Adipocyte (in vitro differentiated cells): ENCODE measurements around the gene DSCAM.

Experiments used
- DNase-seq: peaks from one replicate; pipeline ENCODE4 v3.0.0-alpha.2; 2015; ENCODE audit warnings: low read depth
- H3K27me3 ChIP-seq: replicated peaks from 2 replicates; pipeline ENCODE4 v1.7.0; 2013; ENCODE audit warnings: mild to moderate bottlenecking, low read length, moderate library complexity; ENCODE audit not compliant: control insufficient read depth, insufficient read depth
- H3K36me3 ChIP-seq: 2 replicates; pipeline ENCODE4 v1.7.0; 2013; ENCODE audit warnings: low read length, mild to moderate bottlenecking, moderate library complexity; ENCODE audit not compliant: control insufficient read depth, insufficient read depth, severe bottlenecking
- H3K4me1 ChIP-seq: 2 replicates; pipeline ENCODE4 v1.7.0; 2013; ENCODE audit warnings: mild to moderate bottlenecking, low read length, moderate library complexity; ENCODE audit not compliant: control insufficient read depth, insufficient read depth
- H3K4me3 ChIP-seq: 2 replicates; pipeline ENCODE4 v1.7.0; 2013; ENCODE audit warnings: mild to moderate bottlenecking, low read length, moderate library complexity
- H3K9ac ChIP-seq: 2 replicates; pipeline ENCODE4 v1.7.0; 2013; ENCODE audit warnings: mild to moderate bottlenecking, low read length, moderate library complexity
- H3K9me3 ChIP-seq: 2 replicates; pipeline ENCODE4 v1.7.0; 2013; ENCODE audit warnings: mild to moderate bottlenecking, low read length, moderate library complexity; ENCODE audit not compliant: control insufficient read depth

Gene DSCAM

GRCh38 chr21:40835184-40835694 is 11.7 kb downstream of the DSCAM start:
- DNase-seq, result no peak
- H3K27me3 ChIP-seq, result no peaks in the 10 kb centered on the region
- H3K36me3 ChIP-seq, result no peaks in the 10 kb centered on the region
- H3K9ac ChIP-seq, result no peak overlapping the region
- H3K4me3 ChIP-seq, result no peak overlapping the region
- H3K9me3 ChIP-seq, result no peaks in the 10 kb centered on the region
- H3K4me1 ChIP-seq, result no peaks in the 10 kb centered on the region

GRCh38 chr21:40833184-40833583 is 13.8 kb downstream of the DSCAM start:
- Histone ChIP-seq H3K4me3 (no peak overlapping the region), H3K9ac (no peak overlapping the region), H3K27me3 (no peaks in the 10 kb centered on the region), H3K9me3 (no peaks in the 10 kb centered on the region), H3K4me1 (no peaks in the 10 kb centered on the region), H3K36me3 (no peaks in the 10 kb centered on the region)
- DNase-seq, result no peak

GRCh38 chr21:40832316-40832715 is 14.6 kb downstream of the DSCAM start:
- no peak overlapping the region for H3K4me3 ChIP-seq

GRCh38 chr21:40830836-40831235 is 16.1 kb downstream of the DSCAM start:
- Histone ChIP-seq H3K9me3 (no peaks in the 10 kb centered on the region), H3K9ac (no peak overlapping the region), H3K4me3 (no peak overlapping the region), H3K4me1 (no peaks in the 10 kb centered on the region), H3K36me3 (no peaks in the 10 kb centered on the region), H3K27me3 (no peaks in the 10 kb centered on the region)
- DNase-seq, result no peak

More at GRCh38 chr21:40832316-40832715, 14.6 kb downstream of the DSCAM start:
- no peaks in the 10 kb centered on the region for H3K9me3 ChIP-seq
- no peak for DNase-seq
- H3K27me3 ChIP-seq, result no peaks in the 10 kb centered on the region
- no peak overlapping the region for H3K9ac ChIP-seq
- no peaks in the 10 kb centered on the region for H3K36me3 ChIP-seq
- no peaks in the 10 kb centered on the region for H3K4me1 ChIP-seq

- no peak for DNase-seq
- H3K4me1 ChIP-seq, result no peaks in the 10 kb centered on the region
- H3K27me3 ChIP-seq, result no peaks in the 10 kb centered on the region
These were observed 17.2 kb downstream of the DSCAM start for GRCh38 chr21:40829791-40830190.

GRCh38 chr21:40829308-40829707 is 17.6 kb downstream of the DSCAM start:
- no peak overlapping the region for H3K9ac ChIP-seq
- H3K4me1 ChIP-seq, result no peaks in the 10 kb centered on the region
- no peak for DNase-seq
- no peak overlapping the region for H3K4me3 ChIP-seq
- no peaks in the 10 kb centered on the region for H3K36me3 ChIP-seq
- no peaks in the 10 kb centered on the region for H3K27me3 ChIP-seq
- H3K9me3 ChIP-seq, result no peaks in the 10 kb centered on the region

More at GRCh38 chr21:40829791-40830190, 17.2 kb downstream of the DSCAM start:
- H3K9ac ChIP-seq, result no peak overlapping the region
- no peaks in the 10 kb centered on the region for H3K36me3 ChIP-seq
- no peak overlapping the region for H3K4me3 ChIP-seq
- H3K9me3 ChIP-seq, result no peaks in the 10 kb centered on the region

GRCh38 chr21:40827509-40827908 is 19.4 kb downstream of the DSCAM start:
- Histone ChIP-seq H3K36me3 (no peaks in the 10 kb centered on the region), H3K4me1 (no peaks in the 10 kb centered on the region), H3K4me3 (no peak overlapping the region), H3K27me3 (no peaks in the 10 kb centered on the region), H3K9ac (no peak overlapping the region), H3K9me3 (no peaks in the 10 kb centered on the region)
- no peak for DNase-seq

GRCh38 chr21:40819071-40819900 is 27.7 kb downstream of the DSCAM start:
- Histone ChIP-seq H3K27me3 (no peaks in the 10 kb centered on the region), H3K4me1 (no peaks in the 10 kb centered on the region), H3K4me3 (no peak overlapping the region), H3K36me3 (no peaks in the 10 kb centered on the region), H3K9me3 (no peaks in the 10 kb centered on the region), H3K9ac (no peak overlapping the region)
- DNase-seq, result no peak

- DNase-seq, result no peak
- H3K4me1 ChIP-seq, result no peaks in the 10 kb centered on the region
- H3K9ac ChIP-seq, result no peak overlapping the region
- no peak overlapping the region for H3K4me3 ChIP-seq
- H3K27me3 ChIP-seq, result no peaks in the 10 kb centered on the region
- H3K36me3 ChIP-seq, result no peaks in the 10 kb centered on the region
- H3K9me3 ChIP-seq, result peaks cover 3% of the 10 kb centered on the region
These were observed 33.0 kb downstream of the DSCAM start for GRCh38 chr21:40813918-40814317.

GRCh38 chr21:40809673-40810197 is 37.2 kb downstream of the DSCAM start:
- peaks cover 5% of the 10 kb centered on the region for H3K9me3 ChIP-seq
- no peaks in the 10 kb centered on the region for H3K36me3 ChIP-seq
- no peak overlapping the region for H3K4me3 ChIP-seq
- H3K9ac ChIP-seq, result no peak overlapping the region
- no peak for DNase-seq
- no peaks in the 10 kb centered on the region for H3K27me3 ChIP-seq
- H3K4me1 ChIP-seq, result no peaks in the 10 kb centered on the region

- H3K9ac ChIP-seq, result no peak overlapping the region
- H3K27me3 ChIP-seq, result no peaks in the 10 kb centered on the region
- H3K4me1 ChIP-seq, result no peaks in the 10 kb centered on the region
- no peaks in the 10 kb centered on the region for H3K36me3 ChIP-seq
- H3K4me3 ChIP-seq, result no peak overlapping the region
- H3K9me3 ChIP-seq, result peaks cover 30% of the 10 kb centered on the region
- DNase-seq, result no peak
These were observed 43.9 kb downstream of the DSCAM start for GRCh38 chr21:40803101-40803500.
